ENCODE results near the gene TXNDC2. TPM values are rescaled to one million over a fixed set of nuclear protein-coding genes. Genes with fewer than 3 reads are reported as not detected.

The TXNDC2 gene
- total RNA-seq, 4 donors from 2014 or later = 0.62 to 0.96 TPM; not detected in 2

GRCh38 chr18:9930299-9930884 is 44.6 kb downstream of the TXNDC2 start:
- H3K4me3 ChIP-seq = no peak overlapping the region
- peaks cover 18 to 86% (median 25%) of the 10 kb centered on the region in 3 donors for H3K4me1 ChIP-seq
- peaks cover 0 to 18% of the 10 kb centered on the region in 2 donors for H3K36me3 ChIP-seq
- no peak for ATAC-seq
- no peaks in the 10 kb centered on the region for H3K9me3 ChIP-seq
- TF ChIP-seq, protein P1, sequence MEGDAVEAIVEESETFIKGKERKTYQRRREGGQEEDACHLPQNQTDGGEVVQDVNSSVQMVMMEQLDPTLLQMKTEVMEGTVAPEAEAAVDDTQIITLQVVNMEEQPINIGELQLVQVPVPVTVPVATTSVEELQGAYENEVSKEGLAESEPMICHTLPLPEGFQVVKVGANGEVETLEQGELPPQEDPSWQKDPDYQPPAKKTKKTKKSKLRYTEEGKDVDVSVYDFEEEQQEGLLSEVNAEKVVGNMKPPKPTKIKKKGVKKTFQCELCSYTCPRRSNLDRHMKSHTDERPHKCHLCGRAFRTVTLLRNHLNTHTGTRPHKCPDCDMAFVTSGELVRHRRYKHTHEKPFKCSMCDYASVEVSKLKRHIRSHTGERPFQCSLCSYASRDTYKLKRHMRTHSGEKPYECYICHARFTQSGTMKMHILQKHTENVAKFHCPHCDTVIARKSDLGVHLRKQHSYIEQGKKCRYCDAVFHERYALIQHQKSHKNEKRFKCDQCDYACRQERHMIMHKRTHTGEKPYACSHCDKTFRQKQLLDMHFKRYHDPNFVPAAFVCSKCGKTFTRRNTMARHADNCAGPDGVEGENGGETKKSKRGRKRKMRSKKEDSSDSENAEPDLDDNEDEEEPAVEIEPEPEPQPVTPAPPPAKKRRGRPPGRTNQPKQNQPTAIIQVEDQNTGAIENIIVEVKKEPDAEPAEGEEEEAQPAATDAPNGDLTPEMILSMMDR (IDR thresholded peaks at IDR 0.05) = no peak
- no peak for TF ChIP-seq EP300 (IDR thresholded peaks at IDR 0.05)
- TF ChIP-seq POLR2AphosphoS5 (IDR thresholded peaks at IDR 0.05) = no peak
- TF ChIP-seq POLR2A (IDR thresholded peaks at IDR 0.05) = no peak
- no peaks in the 10 kb centered on the region for H3K27me3 ChIP-seq
- WGBS, 2 donors (ENCODE audit: low coverage in 1 of 2) = 71 to 84% methylated on average over 3 of the region's 3 CpGs
- no peak overlapping the region for H3K27ac ChIP-seq

- no peak overlapping the region for H3K27ac ChIP-seq
- no peaks in the 10 kb centered on the region for H3K27me3 ChIP-seq
- H3K9me3 ChIP-seq = no peaks in the 10 kb centered on the region
- H3K4me3 ChIP-seq = no peak overlapping the region
- H3K4me1 ChIP-seq = peaks cover 12 to 78% (median 20%) of the 10 kb centered on the region in 3 donors
- peaks cover 0 to 20% of the 10 kb centered on the region in 2 donors for H3K36me3 ChIP-seq
- 13 to 56% methylated on average over 1 of the region's 1 CpG for WGBS, 2 donors (ENCODE audit: low coverage in 1 of 2)
- no peak for TF ChIP-seq POLR2A (IDR thresholded peaks at IDR 0.05)
- TF ChIP-seq, protein P1 (IDR thresholded peaks at IDR 0.05) = no peak
- no peak for TF ChIP-seq EP300 (IDR thresholded peaks at IDR 0.05)
- no peak for TF ChIP-seq POLR2AphosphoS5 (IDR thresholded peaks at IDR 0.05)
- no peak for ATAC-seq
Observed at GRCh38 chr18:9931146-9931545, 45.4 kb downstream of the TXNDC2 start.

- Histone ChIP-seq H3K4me3 (no peak overlapping the region), H3K4me1 (peaks cover 7 to 73% (median 14%) of the 10 kb centered on the region in 3 donors), H3K9me3 (no peaks in the 10 kb centered on the region), H3K27ac (no peak overlapping the region), H3K27me3 (no peaks in the 10 kb centered on the region), H3K36me3 (peaks cover 0 to 25% of the 10 kb centered on the region in 2 donors)
- no peak for ATAC-seq
- WGBS, 2 donors (ENCODE audit: low coverage in 1 of 2) = 74% methylated on average over 5 of the region's 5 CpGs
- TF ChIP-seq, protein P1 (IDR thresholded peaks at IDR 0.05) = no peak
Observed at GRCh38 chr18:9931678-9932077, 45.9 kb downstream of the TXNDC2 start.

GRCh38 chr18:9933865-9934264 is 48.1 kb downstream of the TXNDC2 start:
- 92 to 98% methylated on average over 3 of the region's 3 CpGs for WGBS, 2 donors (ENCODE audit: low coverage in 1 of 2)
- H3K36me3 ChIP-seq = peaks cover 0 to 45% of the 10 kb centered on the region in 2 donors
- TF ChIP-seq, protein P1 (IDR thresholded peaks at IDR 0.05) = no peak
- TF ChIP-seq EP300 (IDR thresholded peaks at IDR 0.05) = no peak
- no peak for TF ChIP-seq POLR2AphosphoS5 (IDR thresholded peaks at IDR 0.05)
- TF ChIP-seq POLR2A (IDR thresholded peaks at IDR 0.05) = no peak
- H3K4me3 ChIP-seq = no peak overlapping the region
- peaks cover 2 to 51% (median 7%) of the 10 kb centered on the region in 3 donors for H3K4me1 ChIP-seq
- H3K27me3 ChIP-seq = no peaks in the 10 kb centered on the region
- no peak overlapping the region for H3K27ac ChIP-seq
- no peaks in the 10 kb centered on the region for H3K9me3 ChIP-seq
- no peak for ATAC-seq

- Histone ChIP-seq H3K9me3 (no peaks in the 10 kb centered on the region), H3K27ac (no peak overlapping the region), H3K4me1 (peaks cover 2 to 47% (median 3%) of the 10 kb centered on the region in 3 donors), H3K27me3 (no peaks in the 10 kb centered on the region), H3K36me3 (peaks cover 0 to 49% of the 10 kb centered on the region in 2 donors), H3K4me3 (no peak overlapping the region)
- no peak for ATAC-seq
- WGBS, 2 donors (ENCODE audit: low coverage in 1 of 2) = 83 to 87% methylated on average over 3 of the region's 3 CpGs
- TF ChIP-seq EP300 (IDR thresholded peaks at IDR 0.05) (no peak), POLR2AphosphoS5 (IDR thresholded peaks at IDR 0.05) (no peak), POLR2A (IDR thresholded peaks at IDR 0.05) (no peak)
- TF ChIP-seq, protein P1 (IDR thresholded peaks at IDR 0.05) = no peak
Observed at GRCh38 chr18:9934274-9934673, 48.5 kb downstream of the TXNDC2 start.
